Placental epithelial cell (primary cell): ENCODE data around the gene ATP1B4. TPM values are rescaled to one million over a fixed set of nuclear protein-coding genes. Genes with fewer than 3 reads are reported as not detected.

Source experiments
- total RNA-seq: library from RNA; depleted of rRNA; stranded (reverse); fragments of >200 nt; gene quantifications from 2 replicates; pipeline ENCODE4 v1.2.3, GENCODE V29; 2012

ATP1B4 gene
- 0.11 TPM in 1 of 2 replicates, not detected in the other for total RNA-seq

DNA sequence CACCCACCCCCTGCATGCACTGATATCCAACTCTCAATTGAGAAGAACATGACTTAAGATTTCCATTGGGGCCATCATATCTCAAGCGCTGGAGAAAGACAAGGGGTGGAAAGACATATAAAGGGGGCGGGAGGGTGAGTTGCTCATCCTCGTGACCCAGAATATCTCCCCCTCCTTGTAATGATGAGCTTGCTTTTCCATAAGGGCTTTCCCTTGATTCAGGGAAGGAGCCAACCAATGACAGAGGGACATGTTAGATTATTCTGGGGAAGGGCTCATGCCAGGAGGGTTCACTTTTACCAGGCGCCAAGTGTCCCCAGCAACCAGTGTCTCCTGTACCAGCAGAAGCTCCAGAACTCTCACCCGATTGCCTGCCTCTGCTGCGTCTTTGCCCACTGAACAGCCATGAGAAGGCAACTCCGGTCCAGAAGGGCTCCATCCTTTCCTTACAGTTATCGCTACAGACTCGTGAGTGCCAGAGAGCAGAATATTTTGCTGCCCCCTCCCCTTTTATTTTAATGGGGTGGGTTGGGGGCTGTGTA, at the start of gene ATP1B4:
Gene ATP1B4, plus strand, starts transcription at position 326 of the 542 bp plus-strand sequence. Its CDS starts 80 bp downstream, at position 406.

Other genes with a start within 250 kb of the ATP1B4 start
- gene RHOXF1, start 246.2 kb upstream of the ATP1B4 start, total RNA-seq = not detected in 2 replicates
- gene RHOXF2, start 203.5 kb upstream of the ATP1B4 start, total RNA-seq = not detected in 2 replicates
- gene ZBTB33, start 111.3 kb upstream of the ATP1B4 start, total RNA-seq = 18.1 and 20.2 TPM in 2 replicates
- gene TMEM255A, start 50.6 kb upstream of the ATP1B4 start, total RNA-seq = under 0.01 and 0.33 TPM in 2 replicates
- 129 and 137 TPM in 2 replicates for gene LAMP2, start 107.2 kb downstream of the ATP1B4 start, total RNA-seq
- gene CUL4B, start 198.9 kb downstream of the ATP1B4 start, total RNA-seq = 31.4 and 36.3 TPM in 2 replicates
- 25.9 and 32.4 TPM in 2 replicates for gene MCTS1, start 242.0 kb downstream of the ATP1B4 start, total RNA-seq